Transverse colon (tissue), 4 donors: Measurements from ENCODE around the gene CSRP1. TPM values are rescaled to one million over a fixed set of nuclear protein-coding genes. Genes with fewer than 3 reads are reported as not detected.

Experiments
- DNase-seq: peaks from one replicate; pipeline ENCODE4 v3.0.0-alpha.2; 2019
- H3K27ac ChIP-seq, 4 donors: fragments of 200-600 bp; sonication (generic); 2 replicates each; pipeline ENCODE4 v1.5.1; 2016 to 2018; ENCODE audit warnings: inconsistent platforms in 4 of 4
- H3K27me3 ChIP-seq: fragments of 200-600 bp; sonication (generic); 2 replicates; pipeline ENCODE4 v1.5.1; 2017; ENCODE audit warnings: inconsistent platforms
- H3K36me3 ChIP-seq, 4 donors: fragments of 200-600 bp; sonication (generic); 2 replicates each; pipeline ENCODE4 v1.5.1; 2017 to 2019; ENCODE audit warnings: inconsistent platforms in 4 of 4
- H3K4me1 ChIP-seq, 4 donors: fragments of 200-600 bp; sonication (generic); 2 replicates each; pipeline ENCODE4 v1.5.1; 2017 to 2020; ENCODE audit warnings: inconsistent platforms in 4 of 4
- H3K4me3 ChIP-seq, 4 donors: fragments of 200-600 bp; sonication (generic); 1 replicate in 1 of 4; 2 replicates in 3 of 4; pipeline versions ENCODE4 v1.5.1 to v1.6.1; 2017 to 2019; ENCODE audit warnings: inconsistent platforms in 4 of 4
- H3K9me3 ChIP-seq, 2 donors: fragments of 200-600 bp; sonication (generic); 2 replicates each; pipeline ENCODE4 v1.5.1; 2017 to 2019; ENCODE audit warnings: inconsistent platforms in 2 of 2
- EP300 ChIP-seq: sonication (generic); formaldehyde crosslinking; IDR thresholded peaks from one replicate; pipeline ENCODE4 v1.6.1; 2017; ENCODE audit warnings: antibody characterized with exemption, low read depth
- POLR2A ChIP-seq: fragments of 450-650 bp; IDR thresholded peaks from one replicate; pipeline ENCODE4 v1.6.1; 2016; ENCODE audit warnings: antibody characterized with exemption, mild to moderate bottlenecking, moderate library complexity
- POLR2AphosphoS5 ChIP-seq, 3 donors: sonication (generic); formaldehyde crosslinking; IDR thresholded peaks; one replicate each; pipeline ENCODE4 v1.6.1; 2016; ENCODE audit warnings: antibody characterized with exemption in 3 of 3
- WGBS, 2 donors: methylation state at CpG; one replicate each; pipeline ENCODE4 v1.1.5; 2018; ENCODE audit warnings: low coverage in 1 of 2; 5-methylcytosine and 5-hydroxymethylcytosine counted together
- in situ Hi-C, 4 donors: fragments of 200-750 bp; cut with MboI; loops; one replicate each; pipeline versions ENCODE4 v1.15.0 to v1.15.1; 2017; ENCODE audit warnings: low sequenced_read_pairs in 3 of 4, low pct_ligation_motif_present in 1 of 4, low pct_unique_long_range_greater_than_20kb in 1 of 4
- intact Hi-C: fragments of 100-400 bp; cut with DNase I; formaldehyde crosslinking; loops from one replicate; pipeline ENCODE4 v1.15.1; 2023; ENCODE audit warnings: low total_unique reads
- total RNA-seq, 4 donors: library from RNA; depleted of rRNA; stranded (reverse); fragments of >200 nt; gene quantifications; one replicate each; pipeline ENCODE4 v1.1.0, GENCODE V29; 2016
- TF ChIP-seq, protein P1 (sequence below), 5 experiments: fragments of 200-600 bp in 3 of 5; fragments of 450-650 bp in 2 of 5; sonication (generic) in 3 of 5; IDR thresholded peaks; 1 replicate in 2 of 5; 2 replicates in 3 of 5; pipeline ENCODE4 v1.5.1; 2016 to 2017; ENCODE audit warnings: antibody characterized with exemption in 5 of 5, inconsistent platforms in 3 of 5, mild to moderate bottlenecking in 2 of 5, moderate library complexity in 1 of 5

Gene CSRP1
- total RNA-seq, 4 donors from 2014 or later: 697 to 1,474 (median 915) TPM

DNA sequence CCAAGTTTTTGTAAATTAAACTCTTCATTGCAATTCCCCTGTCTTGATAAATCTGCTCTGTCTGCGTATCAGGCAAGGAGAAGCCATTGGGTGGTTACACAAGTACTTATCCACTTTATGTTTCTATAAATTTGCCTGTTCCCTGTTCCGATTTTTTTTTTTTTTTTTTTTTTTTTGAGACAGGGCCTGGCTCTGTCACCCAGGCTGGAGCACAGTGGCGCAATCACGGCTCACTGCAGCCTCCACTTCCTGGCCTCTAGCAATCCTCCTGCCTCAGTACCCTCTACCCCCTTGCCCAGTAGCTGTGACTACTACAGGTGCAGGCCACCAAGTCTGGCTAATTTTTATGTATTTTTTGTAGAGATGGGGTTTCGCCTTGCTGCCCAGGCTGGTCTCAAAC lies 11.1 kb upstream of the CSRP1 start:
- Histone ChIP-seq H3K27ac (no peak overlapping the region), H3K36me3 (no peaks in the 10 kb centered on the region), H3K4me1 (peaks cover 0 to 6% (median 3%) of the 10 kb centered on the region in 4 donors), H3K9me3 (no peaks in the 10 kb centered on the region), H3K27me3 (no peaks in the 10 kb centered on the region), H3K4me3 (no peak overlapping the region)
- WGBS, 2 donors: 80 to 88% methylated on average over 2 to 5 of the region's 5 CpGs
- no peak for DNase-seq
- TF ChIP-seq POLR2A (no peak), EP300 (no peak), POLR2AphosphoS5 (IDR thresholded peaks at IDR 0.05) (no peak)
- TF ChIP-seq, protein P1, sequence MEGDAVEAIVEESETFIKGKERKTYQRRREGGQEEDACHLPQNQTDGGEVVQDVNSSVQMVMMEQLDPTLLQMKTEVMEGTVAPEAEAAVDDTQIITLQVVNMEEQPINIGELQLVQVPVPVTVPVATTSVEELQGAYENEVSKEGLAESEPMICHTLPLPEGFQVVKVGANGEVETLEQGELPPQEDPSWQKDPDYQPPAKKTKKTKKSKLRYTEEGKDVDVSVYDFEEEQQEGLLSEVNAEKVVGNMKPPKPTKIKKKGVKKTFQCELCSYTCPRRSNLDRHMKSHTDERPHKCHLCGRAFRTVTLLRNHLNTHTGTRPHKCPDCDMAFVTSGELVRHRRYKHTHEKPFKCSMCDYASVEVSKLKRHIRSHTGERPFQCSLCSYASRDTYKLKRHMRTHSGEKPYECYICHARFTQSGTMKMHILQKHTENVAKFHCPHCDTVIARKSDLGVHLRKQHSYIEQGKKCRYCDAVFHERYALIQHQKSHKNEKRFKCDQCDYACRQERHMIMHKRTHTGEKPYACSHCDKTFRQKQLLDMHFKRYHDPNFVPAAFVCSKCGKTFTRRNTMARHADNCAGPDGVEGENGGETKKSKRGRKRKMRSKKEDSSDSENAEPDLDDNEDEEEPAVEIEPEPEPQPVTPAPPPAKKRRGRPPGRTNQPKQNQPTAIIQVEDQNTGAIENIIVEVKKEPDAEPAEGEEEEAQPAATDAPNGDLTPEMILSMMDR (IDR thresholded peaks at IDR 0.05): no peak
- intact Hi-C loops: no loop called here
- in situ Hi-C loops: no loop called here

DNA sequence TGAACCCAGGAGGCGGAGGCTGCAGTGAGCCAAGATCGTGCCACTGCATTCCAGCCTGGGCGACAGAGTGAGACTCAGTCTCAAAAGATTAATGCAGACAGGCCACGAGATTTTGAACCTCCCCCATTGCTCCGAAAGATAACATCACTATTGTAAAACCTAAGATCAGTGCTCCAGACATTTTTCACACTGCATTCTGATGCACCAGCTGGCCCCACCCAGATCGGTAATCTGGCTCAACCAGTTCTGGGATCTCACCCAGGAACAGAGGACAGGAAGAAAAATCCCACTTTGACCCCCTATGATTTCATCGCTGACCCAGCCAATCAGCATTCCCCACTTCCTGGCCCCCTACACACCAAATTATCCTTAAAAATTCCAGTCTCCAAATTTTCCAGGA lies 10.7 kb upstream of the CSRP1 start:
- Histone ChIP-seq H3K4me1 (peaks cover 0 to 9% (median 7%) of the 10 kb centered on the region in 4 donors), H3K27me3 (no peaks in the 10 kb centered on the region), H3K27ac (no peak overlapping the region), H3K36me3 (no peaks in the 10 kb centered on the region), H3K9me3 (no peaks in the 10 kb centered on the region), H3K4me3 (no peak overlapping the region)
- in situ Hi-C loops (no loop called here), intact Hi-C loops (no loop called here)
- WGBS, 2 donors: 38 to 63% methylated on average over 1 to 7 of the region's 7 CpGs
- TF ChIP-seq, protein P1 (IDR thresholded peaks at IDR 0.05): no peak
- TF ChIP-seq POLR2AphosphoS5 (IDR thresholded peaks at IDR 0.05) (no peak), POLR2A (no peak), EP300 (no peak)
- DNase-seq: peak; percentile 59

DNA sequence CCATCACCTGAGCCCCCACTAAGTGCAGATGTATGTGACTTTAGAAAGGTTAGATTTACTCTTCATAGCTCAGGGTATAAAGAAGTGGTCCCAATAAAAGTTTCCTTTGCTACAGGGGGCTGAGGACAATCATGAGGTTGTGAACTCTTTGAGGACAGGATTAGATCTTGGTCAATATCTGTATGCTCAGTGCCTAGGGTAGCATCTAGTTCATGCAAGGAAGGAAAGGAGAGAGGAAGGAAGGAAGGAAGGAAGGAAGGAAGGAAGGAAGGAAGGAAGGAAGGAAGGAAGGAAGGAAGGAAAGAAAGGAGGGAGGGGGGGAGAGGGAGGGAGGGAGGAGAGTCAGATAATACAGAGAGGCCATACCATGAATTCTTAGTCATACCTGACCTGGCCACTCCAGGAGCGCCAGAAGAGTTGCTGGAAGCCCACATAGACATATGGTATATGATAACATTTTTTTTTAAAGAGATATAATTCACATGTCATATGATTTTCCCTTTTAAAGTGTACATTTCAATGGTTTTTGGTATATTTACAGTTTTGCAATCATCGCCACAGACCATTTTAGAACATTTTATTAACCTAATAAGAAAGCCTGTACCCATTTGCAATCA lies 9.7 kb upstream of the CSRP1 start:
- peaks cover 3 to 19% (median 17%) of the 10 kb centered on the region in 4 donors for H3K4me1 ChIP-seq
- no peaks in the 10 kb centered on the region for H3K27me3 ChIP-seq
- no peak overlapping the region for H3K27ac ChIP-seq
- no peaks in the 10 kb centered on the region for H3K36me3 ChIP-seq
- TF ChIP-seq, protein P1 (IDR thresholded peaks at IDR 0.05): no peak
- TF ChIP-seq POLR2AphosphoS5 (IDR thresholded peaks at IDR 0.05) (no peak), POLR2A (no peak), EP300 (no peak)
- no peak overlapping the region for H3K4me3 ChIP-seq
- no peaks in the 10 kb centered on the region for H3K9me3 ChIP-seq
- 95 to 100% methylated on average over 2 of the region's 2 CpGs for WGBS, 2 donors
- no peak for DNase-seq
- intact Hi-C loops (no loop called here), in situ Hi-C loops (no loop called here)

DNA sequence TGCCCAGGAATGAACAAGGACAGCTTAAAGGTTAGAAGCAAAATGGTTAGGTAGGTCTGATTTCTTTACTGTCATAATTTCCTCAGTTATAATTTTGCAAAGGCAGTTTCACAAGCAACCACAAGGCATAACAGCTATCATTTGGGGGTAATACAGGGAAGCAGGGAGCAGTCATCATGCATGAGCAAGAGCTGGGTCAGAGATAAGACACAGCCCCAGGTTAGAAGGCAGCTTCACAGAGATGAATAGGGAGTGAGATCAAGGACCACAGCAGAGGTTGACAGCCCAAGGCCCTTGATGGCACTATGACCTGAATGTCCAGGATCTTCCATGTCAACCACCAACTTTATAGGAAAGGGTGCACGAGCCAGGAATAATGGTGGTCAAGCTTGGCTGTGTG lies 9.0 kb upstream of the CSRP1 start:
- in situ Hi-C loops (no loop called here), intact Hi-C loops (no loop called here)
- H3K36me3 ChIP-seq: no peaks in the 10 kb centered on the region
- no peak overlapping the region for H3K4me3 ChIP-seq
- TF ChIP-seq POLR2AphosphoS5 (IDR thresholded peaks at IDR 0.05): no peak
- TF ChIP-seq, protein P1 (IDR thresholded peaks at IDR 0.05): no peak
- no peak overlapping the region for H3K27ac ChIP-seq
- DNase-seq: no peak
- H3K4me1 ChIP-seq: peaks cover 3 to 23% (median 22%) of the 10 kb centered on the region in 4 donors
- WGBS, 2 donors: 86 to 100% methylated on average over 1 of the region's 1 CpG
- H3K9me3 ChIP-seq: no peaks in the 10 kb centered on the region
- H3K27me3 ChIP-seq: no peaks in the 10 kb centered on the region
